ENCODE results near the gene SMYD2.
A peak's percentile ranks its signal among the peaks of the same experiment; 100 is the strongest.
"Not testable (repeated sequence)": the region's sequence is repeated elsewhere in the genome, so short reads cannot be mapped to it uniquely, and the experiment has no call there.

The SMYD2 gene

GRCh38 chr1:214271995-214272731 lies 8.8 kb upstream of the SMYD2 start:
- no peak for DNase-seq (ENCODE audit: low read depth)

DNA sequence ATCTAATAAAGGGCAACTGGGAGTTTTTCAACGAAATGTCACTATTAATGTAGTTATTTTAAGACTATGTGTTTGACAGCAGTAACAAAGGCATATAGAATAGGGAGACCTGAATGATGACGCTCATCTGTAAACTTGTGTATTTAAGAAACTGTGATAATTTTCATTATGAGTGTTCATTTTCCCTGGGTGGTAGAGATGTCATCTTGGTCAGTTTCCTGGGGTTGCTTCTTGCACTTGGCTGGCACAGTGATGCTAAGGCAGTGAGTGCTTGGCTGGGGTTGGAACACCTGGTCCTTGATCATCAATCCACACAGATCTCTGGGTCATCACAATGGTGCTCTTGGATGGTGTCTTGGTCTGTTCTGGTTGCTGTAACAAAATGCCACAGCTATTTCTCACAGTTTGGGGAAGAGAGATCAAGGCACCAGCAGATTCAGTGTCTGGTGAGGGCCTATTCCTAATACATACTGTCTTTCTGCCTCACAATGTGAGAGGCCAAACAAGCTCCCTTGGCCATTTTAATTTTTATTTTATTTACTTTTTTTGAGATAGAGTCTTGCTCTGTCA lies 7.9 kb upstream of the SMYD2 start:
- no peak for DNase-seq (ENCODE audit: low read depth)

DNA sequence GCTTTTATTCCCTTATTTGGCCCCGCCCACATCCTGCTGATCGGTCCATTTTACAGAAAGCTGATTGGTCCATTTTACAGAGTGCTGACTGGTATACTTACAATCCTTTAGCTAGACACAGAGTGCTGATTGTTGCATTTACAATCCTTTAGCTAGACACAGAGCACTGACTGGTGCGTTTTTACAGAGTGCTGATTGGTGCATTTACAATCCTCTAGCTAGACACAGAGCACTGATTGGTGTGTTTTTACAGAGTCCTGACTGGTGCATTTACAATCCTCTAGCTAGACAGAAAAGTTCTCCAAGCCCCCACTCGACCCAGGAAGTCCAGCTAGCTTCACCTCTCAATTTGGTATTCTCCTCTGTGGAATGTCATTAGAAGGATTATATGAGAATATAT lies 5.3 kb upstream of the SMYD2 start:
- DNase-seq (ENCODE audit: low read depth) = not testable (repeated sequence)

DNA sequence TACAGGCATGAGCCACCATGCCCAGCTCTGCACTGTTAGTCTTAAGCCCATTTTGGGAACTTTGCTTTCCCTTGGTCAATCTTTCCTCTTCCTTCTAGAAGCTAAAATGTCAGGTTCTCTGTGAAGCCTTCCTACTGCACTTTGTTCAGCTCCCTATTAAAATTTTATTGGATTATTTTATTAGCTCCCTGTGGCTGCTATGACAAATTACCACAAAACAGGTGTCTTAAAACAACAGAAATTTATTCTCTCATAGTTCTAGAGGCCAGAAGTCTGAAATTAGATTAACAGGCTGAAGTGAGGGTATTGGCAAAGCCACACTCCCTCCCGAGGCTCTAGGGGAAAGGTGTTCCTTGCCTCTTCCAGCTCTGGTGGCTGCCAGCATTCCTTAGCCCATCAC lies 4.2 kb upstream of the SMYD2 start:
- DNase-seq (ENCODE audit: low read depth) = no peak

GRCh38 chr1:214277704-214278635 lies 3.0 kb upstream of the SMYD2 start:
- no peak for DNase-seq (ENCODE audit: low read depth)

DNA sequence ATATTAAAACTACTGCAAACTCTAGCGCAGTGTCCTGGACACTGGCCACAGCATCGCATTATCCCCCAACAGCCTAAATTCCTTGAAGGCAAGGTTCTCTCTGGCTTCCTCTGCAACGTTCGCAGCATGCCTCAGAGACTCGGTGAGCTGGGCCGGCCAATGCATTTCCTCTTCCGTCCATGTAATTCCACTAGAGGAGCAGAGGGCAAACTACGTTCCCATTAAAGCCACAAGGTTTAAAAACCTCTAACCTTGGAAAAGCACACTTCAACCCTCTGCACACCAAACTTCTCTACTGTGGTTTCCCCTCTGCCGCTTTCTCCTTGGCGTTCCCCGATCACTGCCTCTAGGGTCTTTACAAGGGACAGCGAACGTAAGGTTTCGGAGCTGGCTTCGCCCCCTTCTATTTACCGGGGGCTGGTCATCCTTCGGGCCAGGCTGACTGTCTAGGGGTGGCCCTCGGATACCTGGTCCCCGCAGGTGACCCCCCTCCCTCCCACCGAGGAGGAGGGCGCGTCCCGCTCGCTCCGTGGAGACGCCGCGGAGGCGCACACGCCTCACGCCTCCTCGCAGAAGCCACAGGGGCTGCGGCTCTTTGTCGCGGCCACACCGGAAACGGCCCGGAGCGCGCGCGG lies 456 bp upstream of the SMYD2 start:
- DNase-seq (ENCODE audit: low read depth) = peak; percentile 1

DNA sequence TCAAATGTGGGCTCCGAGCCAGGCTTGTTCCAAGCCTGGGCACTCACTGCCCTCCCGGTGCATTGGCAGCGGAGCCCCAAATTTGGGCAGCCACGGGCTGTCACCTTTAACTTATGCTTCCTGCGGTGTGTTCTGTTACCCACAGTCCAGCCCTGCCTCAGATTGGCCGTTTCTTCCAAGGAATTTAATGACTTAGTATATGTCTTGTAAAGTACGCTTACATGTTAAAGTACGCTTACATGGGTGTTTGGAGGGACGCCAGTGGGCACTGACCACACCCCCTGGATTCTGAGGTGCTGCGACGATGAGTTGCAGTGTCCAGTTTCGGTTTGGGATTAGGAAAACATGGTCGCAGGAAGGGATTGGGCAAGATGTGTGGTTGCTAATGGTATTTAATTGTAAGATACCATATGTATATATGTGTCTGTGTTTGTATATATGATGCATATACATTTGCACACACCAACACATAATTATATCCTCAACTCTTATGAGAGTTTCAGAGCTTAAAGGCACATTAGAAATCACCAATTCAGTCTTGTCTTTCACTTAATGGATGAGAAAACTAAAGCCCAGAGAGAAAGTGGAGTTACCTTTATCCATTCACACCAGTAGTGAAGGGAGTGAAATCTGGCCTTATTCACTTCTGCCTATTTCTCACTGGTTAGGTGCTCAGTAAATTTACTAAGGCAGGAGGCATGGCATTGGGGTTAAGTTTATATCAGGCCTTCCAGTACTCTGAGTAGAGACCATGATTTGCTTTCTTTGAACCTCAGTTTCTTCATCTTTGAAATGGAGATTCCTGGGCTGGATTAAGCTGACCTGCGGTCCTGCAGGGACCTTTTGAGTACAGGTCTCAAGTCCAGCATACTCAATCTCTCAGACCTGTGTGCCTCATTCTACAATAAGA lies 1.0 kb downstream of the SMYD2 start:
- DNase-seq (ENCODE audit: low read depth) = no peak

DNA sequence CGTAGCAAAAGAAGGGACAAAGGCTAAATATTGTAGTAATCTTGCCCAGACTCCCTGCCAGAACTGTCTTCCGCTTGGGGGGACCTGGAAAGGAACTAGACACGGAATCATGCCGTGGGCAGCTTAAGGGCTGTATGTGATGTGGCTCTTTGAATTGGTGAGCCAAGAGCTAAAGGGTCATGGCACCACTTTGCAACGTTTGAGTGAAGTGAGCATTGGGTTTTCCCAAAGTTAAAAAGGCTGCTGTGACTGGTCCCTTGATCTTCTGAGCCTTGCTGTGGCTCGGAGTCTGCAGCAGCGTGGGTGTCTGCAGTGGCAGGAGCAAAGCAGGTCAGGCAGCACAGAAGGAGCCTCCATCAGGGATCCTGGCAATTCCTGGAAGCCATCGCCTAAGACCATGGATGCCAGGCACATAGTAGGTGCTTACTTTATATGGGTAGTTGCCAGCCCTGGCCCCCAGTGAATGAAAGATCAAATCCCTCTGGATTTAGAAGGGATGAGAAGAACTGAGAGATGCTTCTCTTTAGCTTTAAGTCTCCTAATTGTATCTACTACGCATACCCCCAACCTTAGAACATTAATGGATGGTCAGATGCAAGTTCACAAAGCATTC lies 1.8 kb downstream of the SMYD2 start:
- no peak for DNase-seq (ENCODE audit: low read depth)

DNA sequence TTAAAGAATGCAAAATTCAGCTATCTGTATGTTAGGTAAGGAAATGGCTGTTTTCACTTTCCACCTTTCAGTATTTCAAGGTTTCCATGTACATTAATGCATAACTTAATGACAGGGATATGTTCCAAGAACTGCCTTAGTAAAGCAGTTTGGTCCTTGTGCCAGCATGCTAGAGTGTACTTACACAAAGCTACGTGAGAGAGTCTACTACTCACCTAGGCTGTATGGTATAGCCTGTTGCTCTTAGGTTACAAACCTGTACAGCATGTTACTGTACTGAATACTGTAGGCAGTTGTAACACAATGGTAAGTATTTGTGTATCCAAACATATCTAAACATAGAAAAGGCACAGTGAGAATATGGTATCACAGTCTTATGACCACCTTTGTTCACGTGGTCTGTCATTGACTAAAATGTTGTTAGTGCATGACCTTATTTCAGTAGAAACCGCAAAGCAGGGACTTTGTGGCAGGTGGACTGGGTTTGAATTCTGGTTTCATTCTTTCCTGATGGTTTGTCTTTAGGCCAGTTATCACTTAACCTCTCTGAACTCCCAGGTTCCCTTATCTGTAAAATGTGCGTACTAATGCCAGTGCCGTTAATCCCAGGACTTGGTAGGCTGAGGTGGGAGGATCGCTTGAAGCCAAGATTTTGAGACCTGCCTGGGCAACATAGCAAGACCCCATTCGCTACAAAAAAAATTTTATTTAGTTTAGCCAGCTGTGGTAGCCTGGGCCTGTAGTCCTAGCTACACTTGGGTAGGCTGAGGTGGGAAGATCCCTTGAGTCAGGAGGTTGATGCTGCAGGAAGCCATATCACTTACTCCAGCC lies 4.9 kb downstream of the SMYD2 start:
- DNase-seq (ENCODE audit: low read depth) = no peak

GRCh38 chr1:214287884-214288283 lies 6.9 kb downstream of the SMYD2 start:
- no peak for DNase-seq (ENCODE audit: low read depth)

- no peak for DNase-seq (ENCODE audit: low read depth)
Observed at GRCh38 chr1:214289574-214290272, 8.8 kb downstream of the SMYD2 start.

DNA sequence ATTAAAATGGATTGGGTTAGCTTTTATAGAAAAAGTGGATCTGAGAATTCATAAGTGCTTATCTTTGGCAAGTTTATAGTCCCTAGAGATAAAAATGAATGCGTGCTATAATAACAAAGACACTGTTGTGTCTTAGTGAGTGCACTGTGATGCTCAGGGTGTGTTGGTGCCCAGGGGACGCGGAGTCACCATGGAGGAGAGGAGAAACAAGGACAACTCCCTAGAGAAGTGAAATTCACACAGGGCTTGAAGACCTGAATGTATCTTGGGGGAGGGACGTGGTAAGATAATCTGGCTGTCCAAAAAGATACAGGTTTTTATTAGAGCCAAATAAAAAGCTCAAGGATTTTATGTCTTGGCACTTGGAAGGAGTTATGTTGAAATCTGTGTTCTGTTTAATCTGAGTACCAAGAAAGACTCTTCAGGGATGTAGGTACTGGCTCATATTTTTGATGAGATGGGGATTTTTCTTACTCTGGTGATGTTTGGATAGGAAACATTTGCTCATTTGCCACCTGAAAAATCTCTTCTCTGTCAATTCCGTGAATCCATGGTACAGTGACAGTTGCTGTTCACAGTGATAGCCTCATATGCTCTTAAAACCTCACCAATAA lies 9.6 kb downstream of the SMYD2 start:
- no peak for DNase-seq (ENCODE audit: low read depth)

DNA sequence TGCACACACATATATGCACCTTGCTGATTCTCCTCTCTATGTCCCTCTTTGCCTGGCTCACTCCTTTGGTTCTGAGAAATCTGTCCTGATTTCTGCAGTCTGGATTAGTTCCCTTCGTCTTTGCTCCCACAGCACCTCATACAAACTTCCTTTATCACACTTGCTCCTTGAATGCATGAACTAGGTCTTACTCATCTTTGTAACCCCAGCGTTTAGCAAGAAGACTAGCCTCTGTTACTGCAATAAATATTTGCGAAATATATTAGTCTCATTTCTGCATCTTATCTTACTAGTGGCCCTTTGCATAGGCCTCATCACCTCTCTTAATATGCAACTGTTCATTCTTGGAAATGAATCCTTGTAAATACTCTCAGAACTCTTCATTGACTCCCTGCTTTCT lies 11.4 kb downstream of the SMYD2 start:
- no peak for DNase-seq (ENCODE audit: low read depth)

GRCh38 chr1:214295934-214296333 lies 15.0 kb downstream of the SMYD2 start:
- no peak for DNase-seq (ENCODE audit: low read depth)

GRCh38 chr1:214296860-214297745 lies 16.1 kb downstream of the SMYD2 start:
- DNase-seq (ENCODE audit: low read depth) = no peak

- no peak for DNase-seq (ENCODE audit: low read depth)
Observed at GRCh38 chr1:214300149-214300780, 19.3 kb downstream of the SMYD2 start.

DNA sequence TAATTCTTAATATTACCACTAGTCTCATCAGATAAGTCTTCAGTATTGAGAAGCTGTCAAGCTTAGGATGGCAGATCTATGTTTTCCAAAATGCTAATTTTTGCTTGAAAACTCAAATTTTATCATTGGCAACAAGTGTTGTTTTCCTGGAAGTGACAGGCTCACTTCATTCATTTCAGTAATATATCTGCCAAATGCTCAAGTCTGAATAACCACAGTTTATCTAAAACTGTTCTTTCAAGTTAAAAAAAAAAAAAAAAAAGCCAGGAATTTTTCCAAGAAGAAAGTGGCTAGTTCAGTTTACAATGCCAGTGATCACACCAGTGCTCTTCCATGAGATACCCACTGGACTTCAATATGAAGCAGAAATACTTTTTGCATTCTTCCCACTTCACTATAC lies 20.6 kb downstream of the SMYD2 start:
- no peak for DNase-seq (ENCODE audit: low read depth)

Data from activated T-helper 9 cell treated with anti-CD3 and anti-CD28 coated beads, Interleukin-2, amount 50 U/mL, for 16 hours (primary cell).